HEK293 (cell line): Measurements from ENCODE around the gene KRTAP10-6.

Experiments used
- CTCF ChIA-PET: fragments of 350-600 bp; formaldehyde crosslinking; extraction: SDS; loops from one replicate; lab custom pipeline; 2021; ENCODE audit warnings: antibody characterized with exemption; lab: Yijun Ruan, JAX
- POLR2A ChIA-PET: fragments of 300-600 bp; formaldehyde crosslinking; extraction: SDS; loops from one replicate; lab custom pipeline; 2020; ENCODE audit warnings: antibody characterized with exemption, inconsistent platforms; lab: Yijun Ruan, JAX
- H3K27ac ChIP-seq: fragments of 200-500 bp; sonication (Bioruptor generic); 2 replicates; pipeline ENCODE4 v1.5.1; 2014; ENCODE audit warnings: low read depth, low read length, control low read depth, inconsistent platforms; ENCODE audit errors: extremely low read depth
- H3K36me3 ChIP-seq, 2 experiments: fragments of 200-500 bp in 1 of 2; sonication (Bioruptor generic) in 1 of 2; 1 replicate in 1 of 2; 2 replicates in 1 of 2; pipeline ENCODE4 v1.5.1; 2014 to 2017; ENCODE audit warnings: inconsistent platforms in 2 of 2, low read length in 2 of 2; ENCODE audit not compliant: control insufficient read depth in 2 of 2, insufficient read depth in 1 of 2
- H3K4me1 ChIP-seq: fragments of 200-500 bp; sonication (Bioruptor generic); 2 replicates; pipeline ENCODE4 v1.5.1; 2014; ENCODE audit warnings: mild to moderate bottlenecking, low read length, inconsistent platforms; ENCODE audit not compliant: control insufficient read depth, insufficient read depth
- H3K4me3 ChIP-seq: 2 replicates; pipeline ENCODE4 v1.5.1; 2011; ENCODE audit warnings: low read depth, mild to moderate bottlenecking, control low read depth, low read length, moderate library complexity
- H3K9me3 ChIP-seq: fragments of 200-500 bp; sonication (Bioruptor generic); 2 replicates; pipeline ENCODE4 v1.5.1; 2014; ENCODE audit warnings: low read depth, low read length, inconsistent platforms; ENCODE audit not compliant: control insufficient read depth, insufficient read depth
- MEIS1 ChIP-seq: sonication (generic); formaldehyde crosslinking; IDR thresholded peaks from 2 replicates; pipeline ENCODE4 v1.8.1; 2022; ENCODE audit warnings: missing genetic modification reagents, mild to moderate bottlenecking, borderline replicate concordance
- MYNN ChIP-seq: fragments of 450-650 bp; formaldehyde crosslinking; IDR thresholded peaks from 2 replicates; pipeline ENCODE4 v1.5.1; 2016; ENCODE audit warnings: missing biosample characterization, missing genetic modification characterization, borderline replicate concordance
- ZBTB49 ChIP-seq: fragments of 450-650 bp; formaldehyde crosslinking; IDR thresholded peaks from 2 replicates; pipeline ENCODE4 v1.5.1; 2016; ENCODE audit warnings: missing biosample characterization, missing genetic modification characterization, low read depth
- ZBTB6 ChIP-seq: fragments of 450-650 bp; formaldehyde crosslinking; IDR thresholded peaks from 2 replicates; pipeline ENCODE4 v1.5.1; 2017; ENCODE audit warnings: missing biosample characterization, missing genetic modification characterization
- ZIC2 ChIP-seq: fragments of 450-650 bp; formaldehyde crosslinking; IDR thresholded peaks from 2 replicates; pipeline ENCODE4 v1.5.1; 2016; ENCODE audit warnings: missing biosample characterization, missing genetic modification characterization
- ZNF132 ChIP-seq: fragments of 450-650 bp; formaldehyde crosslinking; IDR thresholded peaks from 2 replicates; pipeline ENCODE4 v1.5.1; 2017; ENCODE audit warnings: missing biosample characterization, missing genetic modification characterization, borderline replicate concordance
- ZNF140 ChIP-seq: fragments of 450-650 bp; formaldehyde crosslinking; IDR thresholded peaks from 2 replicates; pipeline ENCODE4 v1.5.1; 2016; ENCODE audit warnings: missing biosample characterization, missing genetic modification characterization
- ZNF16 ChIP-seq: fragments of 450-650 bp; formaldehyde crosslinking; IDR thresholded peaks from 2 replicates; pipeline ENCODE4 v1.5.1; 2016; ENCODE audit warnings: low read depth, missing biosample characterization, missing genetic modification characterization
- ZNF19 ChIP-seq: fragments of 450-650 bp; formaldehyde crosslinking; IDR thresholded peaks from 2 replicates; pipeline ENCODE4; 2016; ENCODE audit warnings: missing biosample characterization, missing genetic modification characterization, low read depth
- ZNF248 ChIP-seq: fragments of 450-650 bp; formaldehyde crosslinking; IDR thresholded peaks from 2 replicates; pipeline ENCODE4 v1.5.1; 2017; ENCODE audit warnings: missing biosample characterization, missing genetic modification characterization
- ZNF488 ChIP-seq: fragments of 450-650 bp; formaldehyde crosslinking; IDR thresholded peaks from 2 replicates; pipeline ENCODE4 v1.5.1; 2016; ENCODE audit warnings: missing biosample characterization, missing genetic modification characterization
- ZNF501 ChIP-seq: fragments of 450-650 bp; formaldehyde crosslinking; IDR thresholded peaks from 2 replicates; pipeline ENCODE4 v1.5.1; 2016; ENCODE audit warnings: missing biosample characterization, missing genetic modification characterization
- ZNF548 ChIP-seq: fragments of 450-650 bp; formaldehyde crosslinking; IDR thresholded peaks from 2 replicates; pipeline ENCODE4 v1.5.1; 2016; ENCODE audit warnings: missing biosample characterization, missing genetic modification characterization
- ZNF600 ChIP-seq: fragments of 450-650 bp; formaldehyde crosslinking; IDR thresholded peaks from 2 replicates; pipeline ENCODE4 v1.5.1; 2016; ENCODE audit warnings: missing biosample characterization, missing genetic modification characterization
- ZNF629 ChIP-seq: fragments of 450-650 bp; formaldehyde crosslinking; IDR thresholded peaks from 2 replicates; pipeline ENCODE4 v1.5.1; 2017; ENCODE audit warnings: missing biosample characterization, missing genetic modification characterization
- ZNF660 ChIP-seq: fragments of 450-650 bp; IDR thresholded peaks from 2 replicates; pipeline ENCODE4 v1.5.1; 2018; ENCODE audit warnings: missing biosample characterization, mild to moderate bottlenecking, missing genetic modification characterization
- ZSCAN23 ChIP-seq: fragments of 450-650 bp; formaldehyde crosslinking; IDR thresholded peaks from 2 replicates; pipeline ENCODE4 v1.5.1; 2016; ENCODE audit warnings: missing biosample characterization, missing genetic modification characterization
- TF ChIP-seq, protein P1 (sequence below): fragments of 450-650 bp; formaldehyde crosslinking; IDR thresholded peaks from 2 replicates; pipeline ENCODE4 v1.5.1; 2016; ENCODE audit warnings: missing biosample characterization, missing genetic modification characterization
- TF ChIP-seq, protein P2 (sequence below): fragments of 450-650 bp; formaldehyde crosslinking; conservative IDR thresholded peaks from 2 replicates; pipeline ENCODE4 v1.5.1; 2016; ENCODE audit warnings: low read depth, missing biosample characterization, missing genetic modification characterization
- TF ChIP-seq, protein P3 (sequence below): fragments of 450-650 bp; formaldehyde crosslinking; IDR thresholded peaks from 2 replicates; pipeline ENCODE4 v1.5.1; 2016; ENCODE audit warnings: missing biosample characterization, missing genetic modification characterization

The KRTAP10-6 gene, protein sequence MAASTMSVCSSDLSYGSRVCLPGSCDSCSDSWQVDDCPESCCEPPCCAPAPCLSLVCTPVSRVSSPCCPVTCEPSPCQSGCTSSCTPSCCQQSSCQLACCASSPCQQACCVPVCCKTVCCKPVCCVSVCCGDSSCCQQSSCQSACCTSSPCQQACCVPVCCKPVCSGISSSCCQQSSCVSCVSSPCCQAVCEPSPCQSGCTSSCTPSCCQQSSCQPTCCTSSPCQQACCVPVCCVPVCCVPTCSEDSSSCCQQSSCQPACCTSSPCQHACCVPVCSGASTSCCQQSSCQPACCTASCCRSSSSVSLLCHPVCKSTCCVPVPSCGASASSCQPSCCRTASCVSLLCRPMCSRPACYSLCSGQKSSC

GRCh38 chr21:44592446-44593311 lies at the start of gene KRTAP10-6:
Gene KRTAP10-6 (minus strand): TSS chr21:44592505. CDS start chr21:44592484, 21 bp downstream.
- ChIA-PET POLR2A (no interaction called here), CTCF (no interaction called here)
- H3K9me3 ChIP-seq, result no peaks in the 10 kb centered on the region
- no peak within 1 kb of the TSS for H3K27ac ChIP-seq
- no peaks in the 10 kb centered on the region for H3K36me3 ChIP-seq
- no peak within 1 kb of the TSS for H3K4me3 ChIP-seq
- H3K4me1 ChIP-seq, result no peaks in the 10 kb centered on the region
- TF ChIP-seq ZNF488 (tag by site-specific recombination), result no peak
- no peak for TF ChIP-seq MYNN (tag by site-specific recombination)
- TF ChIP-seq ZNF248 (tag by site-specific recombination), result no peak
- no peak for TF ChIP-seq ZNF16 (tag by site-specific recombination)
- TF ChIP-seq ZNF501 (tag by site-specific recombination), result no peak
- TF ChIP-seq ZNF140, result no peak
- TF ChIP-seq, all 188 proteins: peak for 0

- Histone ChIP-seq H3K36me3 (no peaks in the 10 kb centered on the region), H3K9me3 (no peaks in the 10 kb centered on the region)
- POLR2A ChIA-PET, result no interaction called here
- TF ChIP-seq, protein P1, sequence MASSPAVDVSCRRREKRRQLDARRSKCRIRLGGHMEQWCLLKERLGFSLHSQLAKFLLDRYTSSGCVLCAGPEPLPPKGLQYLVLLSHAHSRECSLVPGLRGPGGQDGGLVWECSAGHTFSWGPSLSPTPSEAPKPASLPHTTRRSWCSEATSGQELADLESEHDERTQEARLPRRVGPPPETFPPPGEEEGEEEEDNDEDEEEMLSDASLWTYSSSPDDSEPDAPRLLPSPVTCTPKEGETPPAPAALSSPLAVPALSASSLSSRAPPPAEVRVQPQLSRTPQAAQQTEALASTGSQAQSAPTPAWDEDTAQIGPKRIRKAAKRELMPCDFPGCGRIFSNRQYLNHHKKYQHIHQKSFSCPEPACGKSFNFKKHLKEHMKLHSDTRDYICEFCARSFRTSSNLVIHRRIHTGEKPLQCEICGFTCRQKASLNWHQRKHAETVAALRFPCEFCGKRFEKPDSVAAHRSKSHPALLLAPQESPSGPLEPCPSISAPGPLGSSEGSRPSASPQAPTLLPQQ (tag by site-specific recombination), result no peak
- TF ChIP-seq ZBTB6, result no peak
- TF ChIP-seq, protein P2, sequence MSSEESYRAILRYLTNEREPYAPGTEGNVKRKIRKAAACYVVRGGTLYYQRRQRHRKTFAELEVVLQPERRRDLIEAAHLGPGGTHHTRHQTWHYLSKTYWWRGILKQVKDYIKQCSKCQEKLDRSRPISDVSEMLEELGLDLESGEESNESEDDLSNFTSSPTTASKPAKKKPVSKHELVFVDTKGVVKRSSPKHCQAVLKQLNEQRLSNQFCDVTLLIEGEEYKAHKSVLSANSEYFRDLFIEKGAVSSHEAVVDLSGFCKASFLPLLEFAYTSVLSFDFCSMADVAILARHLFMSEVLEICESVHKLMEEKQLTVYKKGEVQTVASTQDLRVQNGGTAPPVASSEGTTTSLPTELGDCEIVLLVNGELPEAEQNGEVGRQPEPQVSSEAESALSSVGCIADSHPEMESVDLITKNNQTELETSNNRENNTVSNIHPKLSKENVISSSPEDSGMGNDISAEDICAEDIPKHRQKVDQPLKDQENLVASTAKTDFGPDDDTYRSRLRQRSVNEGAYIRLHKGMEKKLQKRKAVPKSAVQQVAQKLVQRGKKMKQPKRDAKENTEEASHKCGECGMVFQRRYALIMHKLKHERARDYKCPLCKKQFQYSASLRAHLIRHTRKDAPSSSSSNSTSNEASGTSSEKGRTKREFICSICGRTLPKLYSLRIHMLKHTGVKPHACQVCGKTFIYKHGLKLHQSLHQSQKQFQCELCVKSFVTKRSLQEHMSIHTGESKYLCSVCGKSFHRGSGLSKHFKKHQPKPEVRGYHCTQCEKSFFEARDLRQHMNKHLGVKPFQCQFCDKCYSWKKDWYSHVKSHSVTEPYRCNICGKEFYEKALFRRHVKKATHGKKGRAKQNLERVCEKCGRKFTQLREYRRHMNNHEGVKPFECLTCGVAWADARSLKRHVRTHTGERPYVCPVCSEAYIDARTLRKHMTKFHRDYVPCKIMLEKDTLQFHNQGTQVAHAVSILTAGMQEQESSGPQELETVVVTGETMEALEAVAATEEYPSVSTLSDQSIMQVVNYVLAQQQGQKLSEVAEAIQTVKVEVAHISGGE (tag by site-specific recombination), result no peak
- TF ChIP-seq, protein P3, sequence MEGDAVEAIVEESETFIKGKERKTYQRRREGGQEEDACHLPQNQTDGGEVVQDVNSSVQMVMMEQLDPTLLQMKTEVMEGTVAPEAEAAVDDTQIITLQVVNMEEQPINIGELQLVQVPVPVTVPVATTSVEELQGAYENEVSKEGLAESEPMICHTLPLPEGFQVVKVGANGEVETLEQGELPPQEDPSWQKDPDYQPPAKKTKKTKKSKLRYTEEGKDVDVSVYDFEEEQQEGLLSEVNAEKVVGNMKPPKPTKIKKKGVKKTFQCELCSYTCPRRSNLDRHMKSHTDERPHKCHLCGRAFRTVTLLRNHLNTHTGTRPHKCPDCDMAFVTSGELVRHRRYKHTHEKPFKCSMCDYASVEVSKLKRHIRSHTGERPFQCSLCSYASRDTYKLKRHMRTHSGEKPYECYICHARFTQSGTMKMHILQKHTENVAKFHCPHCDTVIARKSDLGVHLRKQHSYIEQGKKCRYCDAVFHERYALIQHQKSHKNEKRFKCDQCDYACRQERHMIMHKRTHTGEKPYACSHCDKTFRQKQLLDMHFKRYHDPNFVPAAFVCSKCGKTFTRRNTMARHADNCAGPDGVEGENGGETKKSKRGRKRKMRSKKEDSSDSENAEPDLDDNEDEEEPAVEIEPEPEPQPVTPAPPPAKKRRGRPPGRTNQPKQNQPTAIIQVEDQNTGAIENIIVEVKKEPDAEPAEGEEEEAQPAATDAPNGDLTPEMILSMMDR (tag by site-specific recombination), result no peak
- TF ChIP-seq ZNF548, result no peak
- no peak for TF ChIP-seq ZNF660 (tag by site-specific recombination)
- no peak for TF ChIP-seq ZIC2 (tag by site-specific recombination)
- TF ChIP-seq ZNF629 (tag by site-specific recombination), result no peak
- no peak for TF ChIP-seq ZNF132 (tag by site-specific recombination)
- no peak for TF ChIP-seq ZBTB49 (tag by site-specific recombination)
- no peak for TF ChIP-seq ZNF600
- no peak for TF ChIP-seq MEIS1 (CRISPR knock-in tag)
- TF ChIP-seq ZNF19 (tag by site-specific recombination), result no peak
- no peak for TF ChIP-seq ZSCAN23 (tag by site-specific recombination)
Measured at GRCh38 chr21:44640761-44641160, 48.5 kb upstream of the KRTAP10-6 start.

More at GRCh38 chr21:44640761-44641160, 48.5 kb upstream of the KRTAP10-6 start:
- H3K27ac ChIP-seq, result no peak overlapping the region
- H3K4me3 ChIP-seq, result no peak overlapping the region
- CTCF ChIA-PET, result no interaction called here
- no peaks in the 10 kb centered on the region for H3K4me1 ChIP-seq
